ENCODE measurements around the gene GNG12. TPM values are rescaled to one million over a fixed set of nuclear protein-coding genes. Genes with fewer than 3 reads are reported as not detected.

Gene GNG12
- total RNA-seq, 2 experiments from 2014 or later = not detected

DNA sequence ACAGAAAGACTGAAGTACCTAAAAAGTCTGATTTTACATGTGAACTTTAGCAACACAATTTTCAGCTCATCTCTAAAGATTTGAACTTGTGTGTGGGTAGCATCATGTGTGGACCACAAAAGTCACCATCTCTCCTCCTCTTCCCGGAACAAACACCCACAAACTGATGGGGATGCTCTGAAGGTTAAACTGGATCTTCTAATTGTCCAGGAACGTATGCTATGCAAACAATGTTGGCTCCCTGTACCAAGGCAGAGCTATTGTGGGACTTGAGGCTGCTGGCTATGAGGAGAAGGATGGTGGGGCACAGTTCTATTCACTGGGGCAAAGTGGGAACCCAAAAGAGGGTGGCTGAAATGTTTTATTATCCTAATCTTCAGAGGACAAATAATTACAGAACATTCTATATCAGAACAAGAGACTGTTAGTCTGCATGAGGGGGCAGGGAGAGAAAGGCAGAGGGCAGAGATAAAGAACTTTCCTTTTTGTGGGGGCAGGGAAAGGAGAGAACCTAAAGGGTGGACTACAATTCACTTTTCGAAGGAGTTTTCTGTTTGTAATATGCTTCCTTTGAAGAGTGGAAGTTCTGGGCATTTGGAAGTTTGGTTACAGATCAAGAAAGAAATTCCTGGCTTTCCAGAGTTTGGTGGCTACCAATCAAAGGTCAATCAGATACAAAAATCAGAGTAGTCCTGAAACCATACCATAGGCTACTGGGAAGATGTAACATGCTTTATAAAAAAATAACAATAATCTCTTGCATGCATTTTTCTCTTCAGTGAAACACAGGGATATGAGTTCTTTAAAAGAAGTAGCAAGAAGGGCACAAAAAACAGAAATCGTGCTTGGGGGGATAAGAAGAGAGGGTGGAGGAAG, 85.4 kb downstream of the GNG12 start:
- Histone ChIP-seq H3K9me3 (ENCODE audit: control insufficient read depth in 1 of 2, insufficient read depth in 1 of 2, low read length in 2 of 2) (no peaks in the 10 kb centered on the region), H3K27ac (ENCODE audit: low read depth in 1 of 2, low read length in 2 of 2) (no peak overlapping the region), H3K27me3 (ENCODE audit: control insufficient read depth in 1 of 2, insufficient read depth in 2 of 2, low read length in 2 of 2) (no peaks in the 10 kb centered on the region), H3K4me3 (ENCODE audit: low read length) (no peak overlapping the region), H3K4me1 (ENCODE audit: insufficient read depth, low read length) (no peaks in the 10 kb centered on the region), H3K36me3 (ENCODE audit: insufficient read depth, low read length) (no peaks in the 10 kb centered on the region)
- Mint-ChIP-seq H3K4me1 (ENCODE audit: low read depth) (no peaks in the 10 kb centered on the region), H3K36me3 (ENCODE audit: low read depth) (no peaks in the 10 kb centered on the region), H3K9me3 (no peaks in the 10 kb centered on the region), H3K4me3 (no peak overlapping the region), H3K27me3 (peaks cover 29% of the 10 kb centered on the region), H3K27ac (no peak overlapping the region)
- DNase-seq (no peak), ATAC-seq (ENCODE audit: poor library complexity) (no peak)
- ChIA-PET CTCF (interaction anchor here (1.5 kb wide), 1 partner anchor 12 kb away, joined by 4 read pairs; no protein-coding TSS in a partner anchor), POLR2A (no interaction called here)
- intact Hi-C loops (cut with DNase I, micrococcal nuclease) = no loop called here
- no peak for TF ChIP-seq CTCF (IDR thresholded peaks at IDR 0.05)

- no peak for DNase-seq
- POLR2A ChIA-PET = interaction anchor here (0.6 kb wide), 1 partner anchor 8 kb away, joined by 7 read pairs; no protein-coding TSS in a partner anchor
- no peak overlapping the region for H3K27ac Mint-ChIP-seq
- intact Hi-C loops (cut with DNase I, micrococcal nuclease) = no loop called here
- Histone ChIP-seq H3K4me1 (ENCODE audit: insufficient read depth, low read length) (no peaks in the 10 kb centered on the region), H3K36me3 (ENCODE audit: insufficient read depth, low read length) (no peaks in the 10 kb centered on the region), H3K9me3 (ENCODE audit: control insufficient read depth in 1 of 2, insufficient read depth in 1 of 2, low read length in 2 of 2) (no peaks in the 10 kb centered on the region), H3K27ac (ENCODE audit: low read depth in 1 of 2, low read length in 2 of 2) (no peak overlapping the region), H3K27me3 (ENCODE audit: control insufficient read depth in 1 of 2, insufficient read depth in 2 of 2, low read length in 2 of 2) (no peaks in the 10 kb centered on the region), H3K4me3 (ENCODE audit: low read length) (no peak overlapping the region)
- H3K4me3 Mint-ChIP-seq = no peak overlapping the region
- no peaks in the 10 kb centered on the region for H3K36me3 Mint-ChIP-seq (ENCODE audit: low read depth)
- no peak for ATAC-seq (ENCODE audit: poor library complexity)
- CTCF ChIA-PET = interaction anchor here (1.4 kb wide), 1 partner anchor 14 kb away, joined by 5 read pairs; no protein-coding TSS in a partner anchor
- H3K4me1 Mint-ChIP-seq (ENCODE audit: low read depth) = no peaks in the 10 kb centered on the region
- no peaks in the 10 kb centered on the region for H3K9me3 Mint-ChIP-seq
- peaks cover 29% of the 10 kb centered on the region for H3K27me3 Mint-ChIP-seq
- TF ChIP-seq CTCF (IDR thresholded peaks at IDR 0.05) = no peak
These were observed 87.2 kb downstream of the GNG12 start for GRCh38 chr1:67745875-67746698.

DNA sequence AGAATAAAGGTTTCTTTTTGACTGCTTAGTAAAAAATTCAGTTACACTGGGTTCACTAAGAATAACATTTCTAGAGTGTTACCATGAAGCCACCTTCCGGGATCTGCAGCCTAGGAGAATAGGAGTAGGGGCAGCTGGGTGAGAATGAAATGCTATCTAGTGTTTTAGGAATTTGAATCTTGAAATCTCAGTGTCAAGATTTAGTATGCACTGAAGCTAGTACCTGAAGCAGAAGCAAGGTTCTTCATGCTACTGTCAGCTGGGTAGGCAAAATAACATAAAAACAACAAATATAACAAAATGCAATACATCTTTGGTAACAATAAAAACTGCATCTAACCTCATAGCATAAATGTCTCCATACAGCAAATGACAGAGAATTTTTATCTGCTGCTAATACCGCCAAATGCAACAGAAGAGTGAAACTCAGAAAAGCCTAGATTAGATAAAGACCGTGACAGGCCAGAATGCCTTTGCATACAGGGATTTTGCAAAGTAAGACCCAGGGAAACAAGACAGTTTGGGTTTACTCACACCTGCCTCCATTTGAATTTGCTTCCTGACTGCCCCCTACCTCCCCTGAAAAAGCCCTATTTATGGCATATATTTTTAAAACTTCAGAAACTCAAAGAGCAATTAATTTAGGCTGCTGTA, 90.1 kb downstream of the GNG12 start:
- no peaks in the 10 kb centered on the region for H3K36me3 ChIP-seq (ENCODE audit: insufficient read depth, low read length)
- TF ChIP-seq CTCF (IDR thresholded peaks at IDR 0.05) = no peak
- intact Hi-C loops (cut with DNase I, micrococcal nuclease) = no loop called here
- ChIA-PET CTCF (no interaction called here), POLR2A (no interaction called here)
- ATAC-seq (ENCODE audit: poor library complexity) = no peak
- Mint-ChIP-seq H3K4me1 (ENCODE audit: low read depth) (no peaks in the 10 kb centered on the region), H3K9me3 (no peaks in the 10 kb centered on the region), H3K36me3 (ENCODE audit: low read depth) (no peaks in the 10 kb centered on the region), H3K27ac (no peak overlapping the region), H3K4me3 (no peak overlapping the region), H3K27me3 (peaks cover 27% of the 10 kb centered on the region)
- H3K4me3 ChIP-seq (ENCODE audit: low read length) = no peak overlapping the region
- no peaks in the 10 kb centered on the region for H3K4me1 ChIP-seq (ENCODE audit: insufficient read depth, low read length)
- no peak for DNase-seq
- H3K27ac ChIP-seq (ENCODE audit: low read depth in 1 of 2, low read length in 2 of 2) = no peak overlapping the region
- no peaks in the 10 kb centered on the region for H3K9me3 ChIP-seq (ENCODE audit: control insufficient read depth in 1 of 2, insufficient read depth in 1 of 2, low read length in 2 of 2)
- H3K27me3 ChIP-seq (ENCODE audit: control insufficient read depth in 1 of 2, insufficient read depth in 2 of 2, low read length in 2 of 2) = no peaks in the 10 kb centered on the region

Data from CD4-positive, alpha-beta T cell (primary cell).